G401 (cell line): ENCODE measurements around the gene LRRC15. TPM values are rescaled to one million over a fixed set of nuclear protein-coding genes. Genes with fewer than 3 reads are reported as not detected.

Experiments used
- DNase-seq: peaks from one replicate; pipeline ENCODE4 v3.0.0-alpha.2; 2015; ENCODE audit warnings: low spot score
- in situ Hi-C: cut with HindIII; loops from 2 replicates; pipeline ENCODE4 v1.10.0; 2016; ENCODE audit warnings: low sequenced_read_pairs, mixed read lengths
- total RNA-seq: library from RNA; depleted of rRNA; stranded (reverse); fragments of >200 nt; shearing (Covaris generic); gene quantifications from 2 replicates; pipeline ENCODE4 v1.2.3, GENCODE V29; 2014

The LRRC15 gene
- total RNA-seq, 1 experiment from 2014 or later, result 0.14 TPM

DNA sequence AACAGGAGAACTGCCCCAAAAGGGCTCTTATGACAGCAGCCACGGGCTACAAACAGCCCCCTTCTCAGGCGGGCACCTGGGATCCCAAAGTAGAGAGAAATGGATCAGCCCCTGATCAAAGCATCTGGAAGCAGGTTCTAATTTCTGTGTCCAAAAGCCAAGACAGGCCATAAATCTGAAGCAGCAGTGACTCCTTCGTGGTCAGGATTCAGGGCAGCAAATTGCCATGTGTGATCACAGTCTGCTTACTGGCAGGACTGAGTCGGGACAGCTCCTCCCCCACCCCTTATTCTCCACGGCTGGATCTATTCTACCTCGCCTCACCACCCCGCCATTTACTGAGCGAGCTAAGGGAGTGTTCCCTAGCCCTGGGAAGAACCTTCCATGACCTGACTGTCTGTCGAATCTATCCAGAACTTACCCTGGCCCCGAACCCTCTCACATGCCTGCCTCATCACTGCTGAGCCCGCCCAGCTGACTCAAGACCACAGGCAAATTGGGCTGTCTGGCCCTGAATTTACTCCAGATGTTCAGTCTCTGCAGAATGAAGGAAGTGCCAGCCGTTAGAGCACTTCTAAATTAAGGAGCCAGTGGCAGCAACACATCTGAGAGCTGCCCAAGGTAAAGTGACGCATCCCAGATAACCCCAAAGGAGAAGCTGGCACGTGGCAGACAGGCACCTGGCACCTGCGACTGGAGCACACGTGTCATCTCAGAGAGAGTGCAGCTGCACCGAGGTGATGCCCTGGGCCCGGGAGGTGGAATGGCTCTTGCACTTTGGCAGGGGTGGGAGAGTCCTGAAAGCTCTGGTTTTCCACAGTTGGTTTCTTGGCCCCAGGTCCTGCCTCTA lies 1.3 kb downstream of the LRRC15 start:
- DNase-seq, result no peak
- in situ Hi-C loops, result no loop called here

GRCh38 chr3:194365978-194366490 lies 3.5 kb downstream of the LRRC15 start:
- no peak for DNase-seq
- in situ Hi-C loops, result no loop called here

GRCh38 chr3:194365526-194365925 lies 4.0 kb downstream of the LRRC15 start:
- in situ Hi-C loops, result no loop called here
- DNase-seq, result no peak

DNA sequence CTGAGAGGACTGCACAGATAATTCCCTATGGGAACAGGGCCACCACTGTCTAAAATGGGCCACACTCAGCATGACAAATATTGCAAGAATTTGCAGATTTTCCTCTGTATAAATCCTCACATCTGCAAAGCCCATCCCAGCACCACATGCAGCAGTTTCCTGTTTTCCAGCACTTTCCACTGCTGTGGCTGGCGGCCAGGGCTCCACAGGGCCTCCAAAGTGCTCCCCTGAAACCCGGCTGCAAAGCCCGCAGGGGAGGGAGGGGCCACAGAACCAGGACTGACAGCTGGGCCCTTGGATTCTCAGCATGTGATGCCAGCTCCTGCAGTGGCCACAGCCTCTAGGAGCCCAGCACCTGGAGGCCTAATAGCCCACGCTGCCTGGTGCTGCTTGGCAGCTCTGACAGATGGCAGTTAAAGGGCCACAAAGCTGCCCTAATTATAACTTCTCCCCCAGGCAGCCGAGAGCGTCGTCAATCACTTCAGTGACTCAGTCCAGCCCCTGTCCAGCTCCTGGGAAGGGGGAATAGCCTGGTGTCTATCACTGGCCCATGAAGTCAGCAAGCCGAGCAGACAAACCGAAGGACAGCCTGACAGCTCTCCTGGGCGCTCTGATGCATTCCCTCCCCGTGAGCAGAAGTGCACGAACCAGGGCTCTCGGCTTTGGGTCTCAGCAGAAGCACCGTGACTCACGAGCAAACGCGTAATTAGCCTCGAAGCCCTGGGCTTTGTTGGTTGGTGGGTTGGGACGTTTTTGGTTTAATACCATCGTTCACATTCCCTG lies 4.7 kb downstream of the LRRC15 start:
- no peak for DNase-seq
- in situ Hi-C loops, result no loop called here

DNA sequence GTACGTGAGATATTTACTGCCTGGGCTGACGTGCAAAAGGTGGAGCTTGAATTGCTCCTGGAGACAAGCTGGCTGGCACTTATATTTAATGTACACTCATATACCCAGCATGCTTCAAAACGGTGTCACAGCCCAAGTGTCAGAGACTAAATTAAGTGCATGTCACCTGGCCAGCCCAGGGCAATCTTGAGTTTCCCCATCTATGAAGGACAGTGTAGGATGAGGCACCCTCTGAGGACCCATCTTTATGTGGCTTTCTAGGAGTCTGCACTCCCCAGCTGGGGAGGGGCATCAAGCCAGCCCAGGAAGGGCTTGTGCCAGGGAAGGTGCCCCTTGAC lies 5.3 kb downstream of the LRRC15 start:
- in situ Hi-C loops, result no loop called here
- DNase-seq, result no peak

GRCh38 chr3:194360568-194360967 lies 9.0 kb downstream of the LRRC15 start:
- no peak for DNase-seq
- in situ Hi-C loops, result no loop called here

- no peak for DNase-seq
- in situ Hi-C loops, result no loop called here
Observed at GRCh38 chr3:194357681-194358080, 11.9 kb downstream of the LRRC15 start.

DNA sequence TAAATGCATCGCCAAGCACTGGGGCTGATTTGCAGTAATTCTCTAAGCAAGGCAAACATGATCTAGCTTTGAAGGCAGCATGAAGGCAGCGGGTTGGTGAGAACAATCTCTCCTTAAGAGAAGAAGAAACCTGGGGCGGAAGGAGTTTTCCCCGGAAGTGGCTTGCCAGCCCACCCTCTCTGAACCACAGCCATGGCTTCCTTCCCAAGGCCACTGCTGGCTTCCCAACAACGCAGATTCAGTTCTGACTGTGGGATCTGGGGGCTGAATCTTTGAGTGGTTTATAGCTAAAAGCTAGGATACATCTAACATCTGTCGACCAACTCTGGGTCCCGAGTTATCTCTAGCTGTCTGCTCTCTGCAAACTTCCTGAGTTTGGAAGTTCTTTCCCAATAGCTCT lies 14.2 kb downstream of the LRRC15 start:
- in situ Hi-C loops, result no loop called here
- DNase-seq, result no peak

GRCh38 chr3:194354315-194354714 lies 15.2 kb downstream of the LRRC15 start:
- in situ Hi-C loops, result no loop called here
- no peak for DNase-seq

GRCh38 chr3:194352667-194353246 lies 16.8 kb downstream of the LRRC15 start:
- no peak for DNase-seq
- in situ Hi-C loops, result no loop called here

DNA sequence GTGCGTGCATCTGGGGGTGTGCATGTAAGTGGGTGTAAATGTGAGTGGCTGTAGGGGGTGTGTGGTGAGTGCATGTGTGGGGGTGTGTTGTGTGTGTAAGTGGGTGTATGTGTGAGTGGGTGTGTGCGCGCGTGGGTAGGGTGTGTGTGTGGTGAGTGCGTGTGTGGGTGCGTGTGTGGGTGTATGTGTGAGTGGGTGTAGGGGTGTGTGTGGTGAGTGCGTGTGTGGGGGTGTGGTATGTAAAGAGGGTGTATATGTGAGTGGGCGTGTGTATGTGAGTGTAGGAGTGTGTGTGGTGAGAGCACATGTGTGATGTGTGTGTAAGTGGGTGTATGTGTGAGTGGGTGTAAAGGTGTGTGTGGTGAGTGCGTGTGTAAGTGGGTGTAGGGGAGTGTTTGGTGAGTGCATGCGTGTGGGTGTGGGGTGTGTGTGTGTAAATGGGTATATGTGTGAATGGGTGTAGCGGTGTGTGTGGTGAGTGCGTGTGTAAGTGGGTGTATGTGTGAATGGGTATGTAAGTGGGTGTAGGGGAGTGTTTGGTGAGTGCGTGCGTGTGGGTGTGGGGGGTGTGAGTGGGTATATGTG lies 17.5 kb downstream of the LRRC15 start:
- in situ Hi-C loops, result no loop called here
- DNase-seq, result no peak

GRCh38 chr3:194351080-194351672 lies 18.4 kb downstream of the LRRC15 start, which contains the start of gene CPN2:
Gene CPN2, minus strand, starts transcription at chr3:194351328. Its CDS starts 8,626 bp downstream, at chr3:194342702.
- in situ Hi-C loops, result no loop called here
- DNase-seq, result no peak

DNA sequence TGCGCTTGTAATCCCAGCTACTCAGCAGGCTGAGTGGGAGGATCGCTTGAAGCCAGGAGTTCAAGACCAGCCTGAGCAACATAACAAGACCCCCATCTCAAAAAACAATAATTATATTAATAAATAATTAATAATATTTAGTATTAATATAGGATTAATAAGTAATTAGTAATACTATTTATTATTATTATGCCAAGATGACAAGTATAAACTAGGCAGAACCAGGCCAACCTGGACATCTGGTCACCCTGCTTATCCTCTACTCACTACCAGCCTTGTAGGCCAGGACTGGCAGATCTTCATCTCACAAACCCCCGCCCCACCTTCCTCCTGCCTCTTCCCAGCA lies 18.8 kb downstream of the LRRC15 start:
- no peak for DNase-seq

DNA sequence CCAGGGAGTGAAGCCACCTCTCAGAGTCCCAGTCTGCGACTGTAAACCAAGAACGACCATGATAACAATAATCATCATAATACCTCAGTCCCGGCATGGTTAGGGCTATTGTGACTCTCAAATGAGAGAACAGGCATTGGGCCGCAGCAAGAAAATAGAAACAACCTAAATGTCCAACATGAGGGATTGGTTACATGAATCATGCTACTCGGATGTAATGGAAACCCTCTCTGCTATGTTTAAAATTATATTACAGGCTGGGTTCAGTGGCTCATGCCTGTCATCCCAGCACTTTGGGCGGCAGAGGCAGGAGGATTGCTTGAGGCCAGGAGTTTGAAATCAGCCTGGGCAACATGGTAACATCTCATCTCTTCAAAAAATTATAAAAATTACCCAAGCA lies 21.2 kb downstream of the LRRC15 start:
- no peak for DNase-seq
- in situ Hi-C loops, result no loop called here

More for the DNA sequence above, 18.8 kb downstream of the LRRC15 start:
- in situ Hi-C loops, result no loop called here

- in situ Hi-C loops, result no loop called here
- no peak for DNase-seq
Observed at GRCh38 chr3:194346621-194347020, 22.9 kb downstream of the LRRC15 start.

DNA sequence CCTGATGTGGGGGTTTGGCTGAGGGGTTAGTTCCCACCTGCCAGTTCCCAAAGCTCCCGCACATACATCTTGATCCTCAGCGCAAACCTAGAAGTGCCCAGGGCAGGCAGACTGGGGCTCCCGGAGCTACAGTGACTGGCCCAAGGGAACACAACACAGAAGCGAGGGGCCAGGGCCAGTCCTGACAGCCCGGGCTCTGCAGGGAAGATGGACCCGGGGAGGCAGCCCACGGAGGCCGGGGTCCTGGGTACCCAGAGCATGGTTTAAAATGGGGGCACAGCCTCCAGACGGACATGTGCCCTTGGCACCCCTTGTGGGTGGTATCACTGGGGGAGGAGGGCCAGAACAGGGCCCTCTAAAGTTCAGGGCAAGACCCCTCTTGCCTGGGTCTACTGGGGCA lies 23.5 kb downstream of the LRRC15 start:
- in situ Hi-C loops, result no loop called here
- no peak for DNase-seq

DNA sequence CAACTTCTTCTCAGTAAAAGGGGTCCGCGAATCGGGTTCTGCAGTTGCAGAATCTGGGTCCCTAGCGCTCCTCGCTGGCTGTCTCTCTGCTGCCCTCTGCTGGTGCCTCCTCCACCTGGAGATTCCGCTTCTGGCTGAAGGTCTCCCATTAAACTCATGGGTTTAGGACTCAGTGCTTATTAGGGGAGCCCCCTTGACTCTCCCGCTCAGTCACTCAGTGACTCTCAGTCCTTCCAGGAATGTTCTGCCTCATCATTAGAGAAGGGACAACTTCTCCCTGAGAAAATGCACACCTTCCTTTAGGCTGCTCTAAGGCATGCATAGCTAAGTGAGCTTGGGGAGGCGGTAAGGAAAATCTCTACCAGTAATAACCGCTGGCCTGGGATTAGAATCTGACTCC lies 25.5 kb downstream of the LRRC15 start:
- in situ Hi-C loops, result no loop called here
- DNase-seq, result peak; percentile 57

DNA sequence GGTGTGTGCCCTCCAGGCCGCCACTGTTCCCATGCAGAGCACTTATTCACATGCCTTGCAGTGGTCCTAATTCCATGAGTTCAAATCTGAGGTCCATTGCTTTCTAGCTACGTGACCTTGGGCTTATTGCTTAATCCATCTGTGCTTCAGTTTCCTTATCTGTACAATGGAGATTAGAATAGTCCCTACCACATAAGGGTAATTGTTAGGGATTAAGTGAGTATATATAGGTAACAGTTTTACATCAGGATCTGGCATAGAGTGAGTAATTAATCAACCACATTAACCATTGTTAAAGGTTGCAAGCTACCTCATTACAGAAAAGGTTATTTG lies 26.0 kb downstream of the LRRC15 start:
- in situ Hi-C loops, result no loop called here
- no peak for DNase-seq

- no peak for DNase-seq
- in situ Hi-C loops, result no loop called here
Observed at GRCh38 chr3:194342861-194343560, 26.5 kb downstream of the LRRC15 start.
